ENCODE results near the gene ACSL3.

The ACSL3 gene

GRCh38 chr2:222944552-222944951 is 83.7 kb downstream of the ACSL3 start:
- no peak for DNase-seq

GRCh38 chr2:222944971-222945740 is 84.3 kb downstream of the ACSL3 start:
- DNase-seq: no peak

GRCh38 chr2:222945887-222946286 is 85.1 kb downstream of the ACSL3 start:
- no peak for DNase-seq

- no peak for DNase-seq
Observed at GRCh38 chr2:222946700-222947287, 86.0 kb downstream of the ACSL3 start.

DNA sequence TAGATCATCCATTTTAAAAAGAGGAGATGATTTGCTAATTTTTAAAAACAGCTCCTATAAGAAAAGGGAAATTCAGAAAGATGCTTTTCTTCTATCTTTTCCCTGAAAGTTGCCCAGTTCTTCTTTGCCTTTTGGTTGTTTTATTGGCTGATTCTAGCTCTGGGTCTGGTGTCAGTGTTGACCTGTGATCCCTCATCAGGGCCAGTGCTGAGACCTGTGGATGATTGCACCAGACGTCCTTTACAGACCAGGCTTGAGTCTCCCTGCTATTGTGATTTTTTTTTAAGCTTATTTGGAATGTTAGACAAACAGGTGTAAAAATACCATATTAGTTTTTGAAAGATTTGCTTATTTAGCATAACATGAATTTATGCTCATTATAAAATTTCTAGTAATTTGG is 88.2 kb downstream of the ACSL3 start:
- no peak for DNase-seq

DNA sequence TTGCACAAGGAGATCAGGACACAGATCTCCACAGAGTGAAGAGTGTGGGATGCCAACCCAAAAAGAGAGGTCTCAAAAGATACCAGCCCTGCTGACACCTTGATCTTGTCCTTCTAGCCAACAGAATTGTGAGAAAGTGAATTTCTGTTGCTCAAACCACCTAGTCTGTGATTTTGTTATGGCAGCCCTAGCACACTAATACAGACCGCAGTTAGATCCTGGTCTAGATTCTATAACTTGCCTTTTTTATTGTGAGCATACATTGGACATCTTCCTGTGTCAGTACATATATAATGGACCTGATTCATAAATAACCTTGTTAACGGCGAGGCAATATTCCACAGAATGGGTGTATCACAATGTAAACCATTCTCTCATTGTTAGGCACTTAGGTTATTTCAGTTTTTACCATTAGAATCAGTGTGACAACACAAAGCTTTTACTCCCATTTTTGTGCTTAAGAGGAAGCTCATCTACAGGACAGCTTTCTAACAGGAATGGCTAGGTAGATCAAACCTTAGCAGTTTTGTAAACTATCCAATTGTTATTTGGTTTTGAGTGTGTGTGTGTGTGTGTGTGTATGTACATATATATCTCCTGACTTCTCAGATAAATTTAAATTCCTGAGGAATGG is 89.0 kb downstream of the ACSL3 start:
- DNase-seq: no peak

- no peak for DNase-seq
Observed at GRCh38 chr2:222950638-222951285, 89.9 kb downstream of the ACSL3 start.

DNA sequence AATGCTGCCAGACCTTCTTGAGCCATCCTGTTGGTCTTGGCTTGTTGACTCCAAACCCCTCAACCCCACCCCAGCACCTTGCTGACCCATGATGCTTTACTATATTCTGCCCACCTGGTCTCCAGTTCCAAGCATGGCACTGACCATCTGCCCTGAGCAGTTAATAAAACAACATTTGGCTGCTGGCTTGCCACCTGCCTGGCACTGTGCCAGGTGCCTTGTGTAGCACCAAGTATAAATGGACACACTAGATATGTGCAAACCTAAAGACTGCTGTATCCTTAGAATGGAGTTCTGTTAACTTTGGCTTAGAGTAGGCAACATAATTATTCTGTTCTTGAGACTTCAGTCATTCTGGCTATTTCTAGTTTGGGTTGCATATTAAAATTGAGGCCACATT is 91.4 kb downstream of the ACSL3 start:
- DNase-seq: no peak

DNA sequence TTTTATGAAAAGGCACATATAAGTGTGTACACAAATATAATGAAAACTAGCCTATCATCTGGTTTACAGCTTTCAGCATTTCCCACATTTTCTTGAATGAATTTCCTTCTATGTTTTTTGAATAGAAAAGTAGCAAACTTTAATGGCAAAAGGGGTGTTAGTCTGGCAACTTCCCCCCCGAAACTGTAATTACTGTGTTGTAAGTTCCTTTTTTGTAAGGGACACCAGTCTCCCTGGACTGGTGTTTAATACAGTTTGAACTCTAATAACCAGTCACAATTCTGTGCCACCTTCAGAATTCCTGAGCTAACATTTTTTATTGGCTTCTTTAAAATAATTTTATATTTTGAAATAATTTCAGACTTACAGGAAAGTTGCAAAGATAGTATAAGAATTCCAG is 94.2 kb downstream of the ACSL3 start:
- DNase-seq: no peak

- DNase-seq: no peak
Observed at GRCh38 chr2:222959358-222959757, 98.5 kb downstream of the ACSL3 start.

DNA sequence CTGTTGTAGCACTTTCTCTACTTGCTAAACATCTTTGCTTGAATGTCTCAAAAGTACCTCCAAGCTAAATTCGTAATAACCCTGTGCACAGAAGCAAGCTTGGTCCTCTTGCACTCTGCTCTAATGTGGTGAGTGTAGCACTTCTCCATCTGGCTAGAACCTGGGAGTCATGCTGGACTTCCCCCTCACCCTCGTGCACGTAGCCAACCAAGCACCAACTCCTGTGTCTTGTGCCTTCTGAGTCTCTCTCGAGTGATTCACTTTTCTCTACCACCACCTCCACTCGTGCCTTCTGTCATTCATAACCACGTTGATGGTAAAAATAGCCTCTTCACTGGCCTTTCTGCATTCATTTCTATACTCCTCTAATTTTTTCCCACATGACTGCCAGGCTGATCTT is 99.3 kb downstream of the ACSL3 start:
- DNase-seq: no peak

DNA sequence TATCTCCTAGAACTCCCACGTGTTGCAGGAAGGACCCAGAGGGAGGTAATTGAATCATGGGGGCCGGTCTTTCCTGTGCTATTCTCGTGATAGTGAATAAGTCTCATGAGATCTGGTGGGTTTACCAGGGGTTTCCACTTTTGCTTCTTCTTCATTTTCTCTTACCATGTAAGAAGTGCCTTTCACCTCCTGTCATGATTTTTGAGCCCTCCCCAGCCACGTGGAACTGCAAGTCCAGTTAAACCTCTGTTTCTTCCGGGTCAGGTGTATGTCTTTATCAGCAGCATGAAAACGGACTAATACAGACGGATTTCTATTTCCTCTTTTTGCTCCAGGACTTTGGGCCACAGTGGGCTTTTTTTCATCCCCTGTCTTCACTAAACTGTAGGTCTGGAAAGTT is 102.8 kb downstream of the ACSL3 start:
- no peak for DNase-seq

DNA sequence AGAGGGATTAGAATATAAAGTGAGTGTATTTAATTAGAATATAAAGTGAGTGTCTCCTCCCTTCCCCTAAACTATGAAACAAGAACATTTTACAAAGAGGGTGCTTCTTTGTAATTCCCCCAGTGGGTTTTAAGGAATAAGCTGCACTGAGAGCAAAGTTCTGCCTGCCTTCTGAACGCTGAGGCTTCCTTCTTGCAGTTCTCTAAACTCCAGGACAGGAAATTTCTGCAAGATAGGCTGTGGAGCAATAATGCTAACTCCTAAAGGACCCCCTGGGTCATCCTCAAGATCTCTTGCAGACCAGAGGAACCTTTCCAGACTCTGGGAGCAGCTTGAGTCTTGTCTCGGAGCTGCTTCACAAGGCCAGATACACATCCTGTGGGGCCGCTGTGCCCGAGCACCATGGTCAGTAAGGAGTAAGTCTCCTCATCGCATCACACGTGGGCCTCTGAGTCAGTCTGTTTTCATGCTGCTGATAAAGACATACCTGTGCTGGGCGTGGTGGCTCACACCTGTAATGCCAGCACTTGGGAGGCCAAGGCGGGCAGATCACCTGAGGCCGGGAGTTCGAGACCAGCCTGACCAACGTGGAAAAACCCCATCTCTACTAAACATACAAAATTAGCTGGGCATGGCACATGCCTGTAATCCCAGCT is 103.7 kb downstream of the ACSL3 start:
- no peak for DNase-seq

GRCh38 chr2:222965555-222965954 is 104.7 kb downstream of the ACSL3 start:
- DNase-seq: no peak

DNA sequence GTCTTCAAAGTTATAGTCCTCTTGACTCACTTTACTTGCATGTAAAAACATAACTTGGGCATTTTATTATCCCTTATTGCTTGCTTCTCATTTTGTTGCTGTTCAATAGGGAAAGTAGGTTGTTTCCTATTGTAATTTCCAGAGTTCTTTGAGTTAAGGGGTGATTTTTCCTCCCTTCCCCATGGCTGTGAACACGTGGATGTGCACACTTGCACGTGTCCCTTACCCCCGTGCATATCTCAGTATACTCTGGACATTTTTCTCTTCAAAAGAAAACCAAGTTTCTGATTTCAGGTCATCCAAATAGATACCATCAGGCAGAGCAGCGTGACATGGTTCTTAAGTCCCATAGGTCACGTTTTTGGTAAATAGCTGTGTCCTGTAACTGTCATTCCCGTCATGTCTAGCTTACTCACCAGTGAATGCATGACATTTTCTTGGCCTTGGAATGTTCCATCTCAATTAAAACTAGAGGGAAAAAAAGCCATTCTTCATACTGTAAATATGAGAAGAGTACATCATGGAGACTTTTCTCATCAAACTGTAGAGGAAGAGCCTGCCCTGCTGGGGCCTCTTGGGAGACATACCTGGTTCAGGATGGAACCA is 107.8 kb downstream of the ACSL3 start:
- DNase-seq: no peak

DNA sequence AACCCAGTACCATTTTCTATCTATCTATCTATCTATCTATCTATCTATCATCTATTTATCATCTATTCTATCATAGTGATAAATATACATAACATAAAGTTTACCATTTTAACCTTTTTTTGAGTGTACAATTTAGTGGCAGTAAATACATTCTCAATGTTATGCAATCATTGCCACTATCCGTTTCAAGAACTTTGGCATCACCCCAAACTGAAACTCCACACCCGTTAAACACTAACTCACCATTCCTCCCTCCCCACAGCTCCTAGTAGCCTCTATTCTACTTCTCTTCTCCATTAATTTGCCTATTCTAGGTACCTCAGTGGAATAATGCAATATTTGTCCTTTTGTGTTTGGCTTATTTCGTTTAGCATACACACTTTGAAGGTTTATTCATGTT is 108.7 kb downstream of the ACSL3 start:
- DNase-seq: no peak

DNA sequence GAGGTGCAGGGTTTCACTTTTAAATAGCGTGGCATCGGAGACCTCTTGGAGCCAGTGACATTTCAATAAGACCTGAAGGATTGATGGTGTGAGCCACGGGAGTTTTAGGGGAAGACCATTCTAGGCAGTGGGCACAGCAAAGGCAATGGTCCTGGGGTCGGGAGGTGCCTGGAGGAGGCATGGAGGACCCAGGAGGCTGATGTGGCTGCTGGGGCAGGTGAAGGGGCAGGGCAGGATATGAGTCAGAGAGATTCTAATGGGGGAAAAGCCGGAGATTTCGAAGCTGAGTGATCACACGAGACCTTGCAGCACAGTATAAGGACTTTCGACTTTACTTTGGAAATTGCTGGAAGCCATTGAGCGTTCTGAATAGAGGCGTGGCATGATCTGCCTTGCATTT is 111.6 kb downstream of the ACSL3 start:
- DNase-seq: no peak

DNA sequence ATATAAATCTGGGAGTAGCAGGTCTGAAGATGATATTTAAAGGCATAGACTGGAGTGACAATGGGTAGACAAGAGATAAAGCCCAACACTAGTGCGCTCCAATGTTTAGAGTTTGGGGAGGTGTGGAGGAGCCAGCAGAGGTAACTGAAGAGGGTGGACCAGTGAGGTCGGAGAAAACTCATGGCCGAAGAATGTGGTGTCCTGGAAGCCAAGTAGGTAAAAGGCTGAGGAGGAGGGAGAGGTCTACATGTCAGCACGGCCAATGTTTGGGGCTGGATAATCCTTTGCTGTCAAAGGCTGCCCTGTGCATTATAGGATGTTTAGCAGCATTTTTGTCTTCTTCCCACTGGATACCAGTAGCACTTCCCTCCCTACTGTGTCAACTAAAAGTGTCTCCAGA is 112.4 kb downstream of the ACSL3 start:
- no peak for DNase-seq

GRCh38 chr2:222973733-222974132 is 112.9 kb downstream of the ACSL3 start:
- DNase-seq: no peak

DNA sequence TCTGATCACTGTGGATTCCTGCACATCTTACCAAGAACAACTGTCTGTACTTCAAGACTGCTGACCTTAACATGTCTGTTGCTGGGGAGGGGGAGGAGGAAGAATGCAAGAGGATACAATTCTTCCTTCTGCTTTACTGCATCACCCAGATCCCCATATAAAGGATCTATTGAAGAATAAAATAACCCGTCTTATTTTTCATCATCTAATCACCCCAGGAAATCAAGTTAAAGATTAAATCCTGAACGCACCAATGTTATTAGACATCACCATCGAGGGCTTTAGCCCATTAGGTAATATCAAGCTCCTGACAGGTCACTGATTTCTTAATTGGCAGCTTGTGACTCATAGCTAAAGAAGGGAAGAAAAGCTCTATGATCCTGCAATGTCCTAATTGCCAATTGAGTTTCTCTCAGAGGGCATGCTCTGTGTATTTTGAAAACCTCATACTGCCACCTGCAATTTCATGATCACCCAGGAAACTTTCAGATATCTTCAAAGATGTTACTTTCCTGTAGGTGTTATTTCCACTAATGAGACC is 115.8 kb downstream of the ACSL3 start:
- DNase-seq: no peak

GRCh38 chr2:222977121-222977520 is 116.3 kb downstream of the ACSL3 start:
- DNase-seq: no peak

GRCh38 chr2:222978850-222979249 is 118.0 kb downstream of the ACSL3 start:
- DNase-seq: no peak

GRCh38 chr2:222979484-222979883 is 118.6 kb downstream of the ACSL3 start:
- DNase-seq: no peak
